ENCODE data around the gene ATAT1. TPM values are rescaled to one million over a fixed set of nuclear protein-coding genes. Genes with fewer than 3 reads are reported as not detected.
"Not testable (repeated sequence)": the region's sequence is repeated elsewhere in the genome, so short reads cannot be mapped to it uniquely, and the experiment has no call there.

Gene ATAT1
- total RNA-seq, 1 donor from 2014 or later: 2.7 TPM

DNA sequence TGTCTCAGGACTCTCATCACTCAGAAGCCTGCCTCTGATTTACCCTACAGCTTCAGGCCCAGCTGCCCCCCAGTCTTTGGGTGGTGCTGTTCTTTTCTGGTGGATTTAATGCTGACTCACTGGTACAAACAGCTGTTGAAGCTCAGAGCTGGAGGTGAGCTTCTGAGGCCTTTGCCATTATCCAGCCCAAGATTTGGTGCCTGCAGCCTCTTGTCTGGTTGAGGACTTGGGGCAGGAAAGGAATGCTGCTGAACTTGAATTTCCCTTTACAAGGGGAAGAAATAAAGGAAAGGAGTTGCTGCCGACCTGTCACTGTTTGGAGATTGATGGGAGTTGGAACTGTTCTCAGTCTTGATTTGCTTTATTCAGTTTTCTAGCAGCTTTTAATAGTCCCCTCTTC, 35.7 kb upstream of the ATAT1 start:
- no peaks in the 10 kb centered on the region for H3K27me3 ChIP-seq (ENCODE audit: low read depth)
- DNase-seq: no peak
- TF ChIP-seq CTCF (IDR thresholded peaks at IDR 0.05; ENCODE audit: borderline replicate concordance): no peak
- no peaks in the 10 kb centered on the region for H3K4me1 ChIP-seq
- intact Hi-C loops (cut with micrococcal nuclease): no loop called here
- H3K27ac ChIP-seq (replicated peaks): peak overlapping the region; percentile 19
- H3K9me3 ChIP-seq (replicated peaks): no peaks in the 10 kb centered on the region
- no peak overlapping the region for H3K4me3 ChIP-seq
- H3K36me3 ChIP-seq: peaks cover 91% of the 10 kb centered on the region

DNA sequence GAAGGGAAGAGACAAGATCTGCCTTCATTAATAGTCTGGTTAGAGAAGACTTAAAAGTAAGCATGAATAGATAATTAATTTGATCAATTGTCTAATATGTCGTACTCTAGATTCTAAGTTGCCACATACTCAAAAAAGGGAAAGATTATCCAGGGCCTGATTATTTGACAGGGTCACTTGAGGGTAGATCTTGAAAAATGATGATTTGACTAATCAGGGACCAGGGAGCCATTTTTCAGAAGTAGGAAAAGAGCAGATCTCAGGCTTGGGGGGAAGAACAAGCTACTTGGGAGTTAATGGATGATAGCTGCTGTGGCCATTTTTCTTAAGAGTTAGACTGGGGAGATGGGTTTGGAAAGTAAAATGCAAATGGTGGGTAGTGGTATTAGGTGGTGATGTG, 34.4 kb upstream of the ATAT1 start:
- no peak for TF ChIP-seq CTCF (IDR thresholded peaks at IDR 0.05; ENCODE audit: borderline replicate concordance)
- H3K4me1 ChIP-seq: no peaks in the 10 kb centered on the region
- peaks cover 78% of the 10 kb centered on the region for H3K36me3 ChIP-seq
- intact Hi-C loops (cut with micrococcal nuclease): no loop called here
- H3K27me3 ChIP-seq (ENCODE audit: low read depth): no peaks in the 10 kb centered on the region
- no peak for DNase-seq
- no peaks in the 10 kb centered on the region for H3K9me3 ChIP-seq (replicated peaks)
- H3K27ac ChIP-seq (replicated peaks): no peak overlapping the region
- H3K4me3 ChIP-seq: no peak overlapping the region

DNA sequence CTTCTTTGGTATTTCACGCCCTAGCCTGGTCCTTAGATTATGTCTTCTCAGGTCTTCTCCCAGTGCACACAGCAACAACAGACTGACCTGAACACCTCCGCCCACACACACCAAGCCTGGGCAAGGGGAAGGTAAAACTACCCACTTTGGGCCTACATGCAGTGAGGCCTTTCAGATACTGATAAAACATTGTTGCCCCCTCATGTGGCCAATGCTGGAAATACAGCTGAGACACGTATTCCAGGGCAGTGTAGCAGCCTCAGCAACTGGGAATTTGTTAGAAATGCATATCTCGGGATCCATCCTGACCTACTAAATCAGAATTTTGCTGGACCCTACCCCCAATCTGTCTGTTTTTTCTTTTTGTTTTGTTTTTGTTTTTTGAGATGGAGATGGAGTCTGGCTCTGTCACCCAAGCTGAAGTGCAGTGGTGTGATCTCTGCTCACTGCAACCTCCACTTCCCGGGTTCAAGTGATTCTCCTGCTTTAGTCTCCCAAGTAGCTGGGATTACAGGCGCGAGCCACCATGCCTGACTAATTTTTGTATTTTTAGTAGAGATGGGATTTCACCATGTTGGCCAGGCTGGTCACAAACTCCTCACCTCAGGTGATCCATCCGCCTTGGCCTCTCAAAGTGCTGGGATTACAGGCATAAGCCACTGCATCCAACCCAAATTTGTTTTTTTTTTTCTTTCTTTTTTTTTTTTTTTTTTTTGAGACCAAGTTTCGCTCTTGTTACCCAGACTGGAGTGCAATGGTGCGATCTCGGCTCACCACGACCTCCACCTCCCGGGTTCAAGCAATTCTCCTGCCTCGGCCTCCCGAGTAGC, 29.1 kb upstream of the ATAT1 start:
- peak; percentile 82 for TF ChIP-seq CTCF (IDR thresholded peaks at IDR 0.05; ENCODE audit: borderline replicate concordance)
- H3K36me3 ChIP-seq: peaks cover 48% of the 10 kb centered on the region

DNA sequence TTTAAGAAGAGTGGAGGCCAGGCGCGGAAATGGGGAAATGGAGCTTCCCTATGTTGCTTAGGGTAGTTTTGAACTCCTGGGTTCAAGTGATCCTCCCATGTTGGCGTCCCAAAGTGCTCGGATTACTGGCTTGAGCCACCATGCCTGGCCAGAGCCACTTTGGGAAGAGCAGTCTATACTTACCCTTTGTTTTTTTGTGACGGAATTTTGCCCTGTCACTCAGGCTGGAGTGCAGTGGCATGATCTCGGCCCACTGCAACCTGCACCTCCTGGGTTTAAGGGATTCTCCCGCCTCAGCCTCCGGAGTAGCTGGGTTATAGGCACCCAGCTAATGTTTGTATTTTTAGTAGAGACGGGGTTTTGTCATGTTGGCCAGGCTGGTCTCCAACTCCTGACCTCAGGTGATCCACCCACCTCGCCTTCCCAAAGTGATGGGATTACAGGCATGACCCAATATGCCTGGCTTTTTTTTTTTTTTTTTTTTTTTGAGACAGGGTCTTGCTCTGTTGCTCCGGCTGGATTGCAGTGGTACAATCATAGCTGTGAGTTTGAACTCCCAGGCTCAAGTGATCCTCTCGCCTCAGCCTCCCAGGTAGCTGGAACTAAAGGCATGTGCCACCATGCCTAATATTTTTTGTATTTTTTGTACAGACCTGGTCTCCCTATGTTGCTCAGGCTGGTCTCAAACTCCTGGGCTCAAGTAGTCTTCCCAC, 27.6 kb upstream of the ATAT1 start:
- H3K4me3 ChIP-seq: no peak overlapping the region
- no peaks in the 10 kb centered on the region for H3K9me3 ChIP-seq (replicated peaks)
- H3K27ac ChIP-seq (replicated peaks): peak overlapping the region; percentile 4
- DNase-seq: no peak
- no peak for TF ChIP-seq CTCF (IDR thresholded peaks at IDR 0.05; ENCODE audit: borderline replicate concordance)
- H3K36me3 ChIP-seq: peaks cover 50% of the 10 kb centered on the region
- H3K27me3 ChIP-seq (ENCODE audit: low read depth): no peaks in the 10 kb centered on the region
- intact Hi-C loops (cut with micrococcal nuclease): no loop called here
- H3K4me1 ChIP-seq: peaks cover 13% of the 10 kb centered on the region

More for the DNA sequence above, 29.1 kb upstream of the ATAT1 start:
- intact Hi-C loops (cut with micrococcal nuclease); H3K27ac ChIP-seq (replicated peaks); H3K27me3 ChIP-seq (ENCODE audit: low read depth); H3K4me3 ChIP-seq; H3K9me3 ChIP-seq (replicated peaks): not testable (repeated sequence)
- peak; percentile 53 for DNase-seq
- peaks cover 10% of the 10 kb centered on the region for H3K4me1 ChIP-seq

DNA sequence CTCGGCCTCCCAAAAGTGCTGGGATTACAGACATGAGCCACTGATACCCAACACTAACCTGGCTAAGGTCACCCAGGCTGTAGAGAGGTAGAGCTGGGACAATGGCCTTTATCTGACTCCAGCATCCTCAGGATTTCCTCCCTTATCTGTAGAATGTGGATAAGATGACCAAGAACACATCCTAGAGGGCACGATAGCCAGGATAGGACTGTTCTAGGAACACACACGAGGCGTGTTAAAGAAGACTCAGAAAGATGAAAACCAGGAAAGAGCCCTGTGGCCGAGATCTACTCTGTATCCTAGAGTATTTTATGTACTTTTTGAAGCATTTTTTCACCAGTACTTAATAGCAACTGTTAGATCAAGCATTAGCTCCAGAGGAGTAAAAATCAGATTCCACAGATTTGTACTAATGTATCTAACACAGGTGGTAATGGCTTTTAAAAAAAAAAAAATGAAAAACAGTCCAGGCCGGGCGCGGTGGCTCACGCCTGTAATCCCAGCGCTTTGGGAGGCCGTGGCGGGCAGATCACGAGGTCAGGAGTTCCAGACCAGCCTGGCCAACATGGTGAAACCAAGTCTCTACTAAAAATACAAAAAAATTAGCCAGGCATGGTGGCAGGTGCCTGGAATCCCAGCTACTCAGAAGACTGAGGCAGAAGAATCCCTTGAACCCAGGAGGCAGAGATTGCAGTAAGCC, 26.9 kb upstream of the ATAT1 start:
- H3K27me3 ChIP-seq (ENCODE audit: low read depth): no peaks in the 10 kb centered on the region
- no peak for TF ChIP-seq CTCF (IDR thresholded peaks at IDR 0.05; ENCODE audit: borderline replicate concordance)
- no peak overlapping the region for H3K4me3 ChIP-seq
- no peak for DNase-seq
- intact Hi-C loops (cut with micrococcal nuclease): no loop called here
- H3K9me3 ChIP-seq (replicated peaks): no peaks in the 10 kb centered on the region
- peaks cover 50% of the 10 kb centered on the region for H3K36me3 ChIP-seq
- H3K4me1 ChIP-seq: peaks cover 13% of the 10 kb centered on the region
- peak overlapping the region; percentile 4 for H3K27ac ChIP-seq (replicated peaks)

Measured in left ventricle myocardium inferior (tissue), 1 donor.